IMR-90 (cell line): ENCODE results near the gene TAF11. TPM values are rescaled to one million over a fixed set of nuclear protein-coding genes. Genes with fewer than 3 reads are reported as not detected.

Source experiments
- ATAC-seq: fragments of 200-7000 bp; cut with Tn5 transposase; 2 replicates; pipeline ENCODE4 v1.9.1; 2020; ENCODE audit warnings: low read depth, mild to moderate bottlenecking, moderate library complexity
- BruUV-seq: library from RNA; stranded (reverse); fragments of 400-500 nt; replicated peaks from 2 replicates; lab custom pipeline; 2021; lab: Mats Ljungman, UMichigan
- CTCF ChIA-PET: fragments of 300-600 bp; formaldehyde crosslinking; extraction: SDS; loops from one replicate; lab custom pipeline; 2021; ENCODE audit warnings: antibody characterized with exemption; lab: Yijun Ruan, JAX
- POLR2A ChIA-PET: fragments of 300-600 bp; sonication (Branson Sonifier 250); formaldehyde crosslinking; loops from one replicate; lab custom pipeline; 2022; ENCODE audit warnings: antibody characterized with exemption; ENCODE audit not compliant: unreplicated experiment; lab: Charles Lee
- DNase-seq: peaks from one replicate; pipeline ENCODE4 v3.0.0; 2013
- H2AFZ ChIP-seq: replicated peaks from 2 replicates; pipeline ENCODE3; 2013; ENCODE audit warnings: low read length, mild to moderate bottlenecking; ENCODE audit not compliant: poor library complexity
- H2AK5ac ChIP-seq: 2 replicates; pipeline ENCODE4 v1.6.1; 2013; ENCODE audit warnings: low read depth, low read length, inconsistent platforms
- H2AK9ac ChIP-seq: replicated peaks from 2 replicates; pipeline ENCODE3; 2013; ENCODE audit warnings: mild to moderate bottlenecking, low read depth, low read length, moderate library complexity; ENCODE audit not compliant: poor library complexity
- H2BK120ac ChIP-seq: 2 replicates; pipeline ENCODE4 v1.6.1; 2013; ENCODE audit warnings: low read depth, low read length, inconsistent platforms
- H2BK15ac ChIP-seq: 3 replicates; pipeline ENCODE4 v1.6.1; 2013; ENCODE audit warnings: low read depth, low read length, inconsistent platforms
- H2BK20ac ChIP-seq: 2 replicates; pipeline ENCODE4 v1.6.1; 2013; ENCODE audit warnings: low read depth, mild to moderate bottlenecking, inconsistent platforms, low read length, moderate library complexity
- H2BK5ac ChIP-seq: 2 replicates; pipeline ENCODE4 v1.6.1; 2013; ENCODE audit warnings: mild to moderate bottlenecking, low read depth, low read length, inconsistent platforms; ENCODE audit not compliant: poor library complexity, severe bottlenecking
- H3K14ac ChIP-seq: replicated peaks from 2 replicates; pipeline ENCODE4 v1.6.1; 2013; ENCODE audit warnings: low read depth, low read length, inconsistent platforms
- H3K18ac ChIP-seq: 2 replicates; pipeline ENCODE4 v1.6.1; 2013; ENCODE audit warnings: low read depth, low read length, control low read depth
- H3K23ac ChIP-seq: 2 replicates; pipeline ENCODE4 v1.6.1; 2013; ENCODE audit warnings: low read depth, low read length, inconsistent platforms
- H3K27ac ChIP-seq: 2 replicates; pipeline ENCODE4 v1.5.1; 2013; ENCODE audit warnings: mild to moderate bottlenecking, control low read depth, low read length; ENCODE audit not compliant: insufficient read depth
- H3K27me3 ChIP-seq: 2 replicates; pipeline ENCODE4 v1.6.1; 2013; ENCODE audit warnings: low read length; ENCODE audit not compliant: control insufficient read depth, insufficient read depth
- H3K36me3 ChIP-seq: 2 replicates; pipeline ENCODE4 v1.6.1; 2013; ENCODE audit warnings: low read length, mixed read lengths; ENCODE audit not compliant: control insufficient read depth, insufficient read depth
- H3K4ac ChIP-seq: 2 replicates; pipeline ENCODE4 v1.6.1; 2013; ENCODE audit warnings: low read depth, low read length, inconsistent platforms
- H3K4me1 ChIP-seq: 2 replicates; pipeline ENCODE4 v1.6.1; 2013; ENCODE audit warnings: low read length, mixed read lengths; ENCODE audit not compliant: control insufficient read depth, insufficient read depth
- H3K4me2 ChIP-seq: 2 replicates; pipeline ENCODE4 v1.6.1; 2013; ENCODE audit warnings: low read depth, mild to moderate bottlenecking, control low read depth, low read length, moderate library complexity
- H3K4me3 ChIP-seq: 2 replicates; pipeline ENCODE4 v1.5.1; 2013; ENCODE audit warnings: low read depth, mild to moderate bottlenecking, control low read depth, low read length, moderate library complexity; ENCODE audit not compliant: insufficient read depth
- H3K56ac ChIP-seq: 2 replicates; pipeline ENCODE4 v1.6.1; 2013; ENCODE audit warnings: low read length, inconsistent platforms; ENCODE audit not compliant: insufficient read depth; ENCODE audit errors: extremely low read depth
- H3K79me1 ChIP-seq, 2 experiments: 2 replicates each; pipeline ENCODE4 v1.6.1; 2013; ENCODE audit warnings: low read length in 2 of 2, inconsistent platforms in 1 of 2, low read depth in 1 of 2
- H3K9ac ChIP-seq: 2 replicates; pipeline ENCODE4 v1.6.1; 2013; ENCODE audit warnings: low read depth, low read length, control low read depth
- H3K9me1 ChIP-seq: 2 replicates; pipeline ENCODE4 v1.6.1; 2013; ENCODE audit warnings: low read length, inconsistent platforms; ENCODE audit not compliant: insufficient read depth
- H3K9me3 ChIP-seq: 2 replicates; pipeline ENCODE4 v1.6.1; 2013; ENCODE audit warnings: low read length; ENCODE audit not compliant: control insufficient read depth, insufficient read depth
- H4K20me1 ChIP-seq: 2 replicates; pipeline ENCODE4 v1.6.1; 2013; ENCODE audit warnings: low read length, inconsistent platforms; ENCODE audit not compliant: insufficient read depth
- H4K5ac ChIP-seq: 2 replicates; pipeline ENCODE4 v1.6.1; 2013; ENCODE audit warnings: mild to moderate bottlenecking, low read depth, low read length, control low read depth
- H4K8ac ChIP-seq, 2 experiments: 2 replicates each; pipeline ENCODE4 v1.6.1; 2013; ENCODE audit warnings: low read depth in 2 of 2, low read length in 2 of 2, control low read depth in 1 of 2, inconsistent platforms in 1 of 2
- H4K91ac ChIP-seq: 2 replicates; pipeline ENCODE4 v1.6.1; 2013; ENCODE audit warnings: low read depth, low read length, inconsistent platforms; ENCODE audit not compliant: insufficient read depth
- BHLHE40 ChIP-seq: fragments of 150-350 bp; IDR thresholded peaks from 2 replicates; pipeline ENCODE4 v1.6.1; 2016; ENCODE audit warnings: mild to moderate bottlenecking, low read depth, low read length
- ELK1 ChIP-seq: fragments of 150-350 bp; IDR thresholded peaks from 2 replicates; pipeline ENCODE4 v1.6.1; 2016; ENCODE audit warnings: low read depth, mild to moderate bottlenecking, low read length, moderate library complexity, borderline replicate concordance
- MAFK ChIP-seq: IDR thresholded peaks from 2 replicates; pipeline ENCODE4 v1.6.1; 2012; ENCODE audit warnings: low read depth, low read length, improper control_type of control experiment
- MAZ ChIP-seq: IDR thresholded peaks from 2 replicates; pipeline ENCODE4 v1.6.1; 2012; ENCODE audit warnings: low read depth, mild to moderate bottlenecking, low read length, improper control_type of control experiment, moderate library complexity, borderline replicate concordance
- MXI1 ChIP-seq: IDR thresholded peaks from 2 replicates; pipeline ENCODE4 v1.6.1; 2012; ENCODE audit warnings: low read depth, mild to moderate bottlenecking, low read length, moderate library complexity, borderline replicate concordance
- POLR2A ChIP-seq: IDR thresholded peaks from 2 replicates; pipeline ENCODE4 v1.6.1; 2012; ENCODE audit warnings: mild to moderate bottlenecking, low read depth, low read length
- RAD21 ChIP-seq: IDR thresholded peaks from 2 replicates; pipeline ENCODE4 v1.6.1; 2012; ENCODE audit warnings: low read length, improper control_type of control experiment
- RCOR1 ChIP-seq: IDR thresholded peaks from 2 replicates; pipeline ENCODE4 v1.6.1; 2012; ENCODE audit warnings: mild to moderate bottlenecking, low read length, improper control_type of control experiment; ENCODE audit not compliant: insufficient replicate concordance
- RFX5 ChIP-seq: IDR thresholded peaks from 2 replicates; pipeline ENCODE4 v1.8.0; 2012; ENCODE audit warnings: low read depth, mild to moderate bottlenecking, low read length, moderate library complexity
- SMC3 ChIP-seq: fragments of 150-350 bp; IDR thresholded peaks from 2 replicates; pipeline ENCODE4 v1.6.1; 2016; ENCODE audit warnings: low read depth, mild to moderate bottlenecking, antibody characterized with exemption, low read length, moderate library complexity
- USF2 ChIP-seq: fragments of 150-350 bp; IDR thresholded peaks from 2 replicates; pipeline ENCODE4 v1.6.1; 2017; ENCODE audit warnings: mild to moderate bottlenecking, antibody characterized with exemption, low read length, low read depth
- WGBS, 2 experiments: methylation state at CpG; one replicate each; pipeline versions ENCODE4 v1.1.5 to v1.1.7; 2013; ENCODE audit warnings: missing lambda C conversion rate in 2 of 2; ENCODE audit not compliant: insufficient read length in 1 of 2; ENCODE audit errors: extremely low coverage in 2 of 2; 5-methylcytosine and 5-hydroxymethylcytosine counted together
- dilution Hi-C: fragments of 300-500 bp; cut with HindIII; formaldehyde crosslinking; loops from one replicate; pipeline ENCODE4 v1.14.3; 2018; ENCODE audit warnings: low sequenced_read_pairs; ENCODE audit not compliant: unreplicated experiment
- in situ Hi-C: fragments of 300-500 bp; cut with MboI; formaldehyde crosslinking; loops from 3 replicates; pipeline ENCODE4 v1.14.3; 2019; ENCODE audit warnings: low sequenced_read_pairs, inconsistent platforms, mixed read lengths
- intact Hi-C: fragments of 100-400 bp; cut with micrococcal nuclease; formaldehyde crosslinking; loops from 2 replicates; pipeline ENCODE4 v1.10.0; 2022
- polyA plus RNA-seq, 3 experiments: library from polyadenylated mRNA; depleted of rRNA; stranded (reverse); fragments of >200 nt; gene quantifications; 2 replicates each; pipeline ENCODE4 v1.2.3, GENCODE V29; 2012; ENCODE audit warnings: low replicate concordance in 1 of 3
- total RNA-seq: library from RNA; depleted of rRNA; stranded (reverse); fragments of >200 nt; gene quantifications from 2 replicates; pipeline ENCODE4 v1.2.3, GENCODE V29; 2012

TAF11 gene
- total and polyA plus RNA-seq, 2 of the 4 experiments (the other 2 are of a cell fraction) = 12.7 to 23.3 TPM

GRCh38 chr6:34906826-34907225, 19.0 kb upstream of the TAF11 start:
- H2BK120ac ChIP-seq = no peak overlapping the region
- H3K18ac ChIP-seq = no peak overlapping the region
- H4K20me1 ChIP-seq = peaks cover 41% of the 10 kb centered on the region; the same call in 1 of the 2 replicates
- H3K27ac ChIP-seq = no peak overlapping the region
- no TSS peak for BruUV-seq
- H2AK5ac ChIP-seq = no peak overlapping the region
- no peak overlapping the region for H2BK15ac ChIP-seq
- dilution Hi-C loops (no loop called here), in situ Hi-C loops (no loop called here), intact Hi-C loops (no loop called here)
- no peak overlapping the region for H3K23ac ChIP-seq
- no peak overlapping the region for H2BK5ac ChIP-seq
- POLR2A ChIA-PET = no interaction called here
- no peaks in the 10 kb centered on the region for H3K36me3 ChIP-seq
- peaks cover 14% of the 10 kb centered on the region for H3K27me3 ChIP-seq
- no peak overlapping the region for H3K4me3 ChIP-seq
- no peak for DNase-seq
- no peak overlapping the region for H4K8ac ChIP-seq
- ATAC-seq = no peak
- no peaks in the 10 kb centered on the region for H3K9me3 ChIP-seq
- H3K14ac ChIP-seq = no peak overlapping the region
- no peak overlapping the region for H4K91ac ChIP-seq
- no CpG with 5 or more reads among the region's 2 CpGs for WGBS, 2 experiments
- H3K4me2 ChIP-seq = no peak overlapping the region
- no peak overlapping the region for H3K4ac ChIP-seq
- no peak overlapping the region for H3K9ac ChIP-seq
- H2AFZ ChIP-seq = no peak overlapping the region
- no peak overlapping the region for H4K5ac ChIP-seq
- H3K9me1 ChIP-seq = no peaks in the 10 kb centered on the region
- no peaks in the 10 kb centered on the region for H3K4me1 ChIP-seq
- CTCF ChIA-PET = no interaction called here
- H2BK20ac ChIP-seq = no peak overlapping the region
- no peak overlapping the region for H3K56ac ChIP-seq
- H3K79me1 ChIP-seq = peaks cover 13 to 26% of the 10 kb centered on the region in 2 experiments
- TF ChIP-seq BHLHE40 (no peak), RFX5 (no peak), MAZ (no peak), USF2 (no peak), POLR2A (no peak), ELK1 (no peak), SMC3 (no peak), RAD21 (no peak), MAFK (no peak), RCOR1 (no peak), MXI1 (no peak)
- H2AK9ac ChIP-seq = no peak overlapping the region
